NT2/D1 (cell line): ENCODE results near the gene FSTL3.

Experiments
- SUZ12 ChIP-seq: IDR thresholded peaks from 2 replicates; pipeline ENCODE4 v1.6.1; 2011; ENCODE audit not compliant: insufficient read length, insufficient read depth; ENCODE audit errors: extremely low read depth
- YY1 ChIP-seq: IDR thresholded peaks from 2 replicates; pipeline ENCODE4 v1.6.1; 2011; ENCODE audit not compliant: insufficient read length, insufficient read depth
- ZNF274 ChIP-seq: IDR thresholded peaks from 2 replicates; pipeline ENCODE4 v1.6.1; 2011; ENCODE audit warnings: mild to moderate bottlenecking, low read depth, low read length

GRCh38 chr19:664913-665443, 11.2 kb upstream of the FSTL3 start:
- TF ChIP-seq ZNF274, result no peak
- no peak for TF ChIP-seq YY1
- TF ChIP-seq SUZ12, result no peak
